GM23338 (cell line): ENCODE results near the gene TRABD. TPM values are rescaled to one million over a fixed set of nuclear protein-coding genes. Genes with fewer than 3 reads are reported as not detected.

ENCODE experiments used
- ATAC-seq: fragments of 200-7000 bp; cut with Tn5 transposase; 3 replicates; pipeline ENCODE4 v1.9.1; 2020
- DNase-seq: peaks from one replicate; pipeline ENCODE4 v3.0.0-alpha.2; 2015; ENCODE audit warnings: low spot score
- H2AFZ ChIP-seq: fragments of 200-600 bp; sonication (generic); 2 replicates; pipeline ENCODE4 v1.8.0; 2016; ENCODE audit warnings: antibody characterized with exemption, mild to moderate bottlenecking, moderate library complexity
- H3F3A ChIP-seq: fragments of 200-600 bp; sonication (generic); replicated peaks from 2 replicates; pipeline ENCODE4 v1.8.0; 2017; ENCODE audit warnings: antibody characterized with exemption, mixed run types, low read depth
- H3K27ac ChIP-seq: fragments of 200-600 bp; sonication (generic); 2 replicates; pipeline ENCODE4 v1.6.1; 2016; ENCODE audit warnings: low read depth
- H3K27me3 ChIP-seq: fragments of 200-600 bp; sonication (generic); 2 replicates; pipeline ENCODE4 v1.8.0; 2016; ENCODE audit warnings: mild to moderate bottlenecking, mixed run types, moderate library complexity; ENCODE audit not compliant: insufficient read depth
- H3K36me3 ChIP-seq: fragments of 200-600 bp; sonication (generic); 2 replicates; pipeline ENCODE4 v1.8.0; 2016; ENCODE audit warnings: mild to moderate bottlenecking; ENCODE audit not compliant: insufficient read depth
- H3K4me1 ChIP-seq: fragments of 200-600 bp; sonication (generic); 2 replicates; pipeline ENCODE4 v1.8.0; 2016; ENCODE audit warnings: mild to moderate bottlenecking, moderate library complexity; ENCODE audit not compliant: insufficient read depth
- H3K4me2 ChIP-seq: fragments of 200-600 bp; sonication (generic); 2 replicates; pipeline ENCODE4 v1.7.1; 2017; ENCODE audit warnings: mixed run types
- H3K4me3 ChIP-seq: fragments of 200-600 bp; sonication (generic); 2 replicates; pipeline ENCODE4 v1.6.1; 2016; ENCODE audit warnings: mixed run types
- H3K79me2 ChIP-seq: fragments of 200-600 bp; sonication (generic); replicated peaks from 2 replicates; pipeline ENCODE4 v1.8.0; 2017; ENCODE audit warnings: mild to moderate bottlenecking; ENCODE audit not compliant: insufficient read depth
- H3K9me2 ChIP-seq: fragments of 200-600 bp; sonication (generic); 2 replicates; pipeline ENCODE4 v1.8.0; 2017; ENCODE audit not compliant: insufficient read depth
- H4K20me1 ChIP-seq: fragments of 200-600 bp; sonication (generic); replicated peaks from 2 replicates; pipeline ENCODE4 v1.8.0; 2017; ENCODE audit warnings: mild to moderate bottlenecking; ENCODE audit not compliant: insufficient read depth
- H3K27ac Mint-ChIP-seq: 2 replicates; pipeline ENCODE4 v1.8.0; 2020; ENCODE audit warnings: inconsistent platforms, mild to moderate bottlenecking, moderate library complexity, mixed read lengths
- H3K27me3 Mint-ChIP-seq: 3 replicates; pipeline ENCODE4 v1.8.0; 2022; ENCODE audit warnings: low read depth, mild to moderate bottlenecking, moderate library complexity, mixed read lengths, inconsistent platforms; ENCODE audit not compliant: insufficient read depth, poor library complexity
- H3K36me3 Mint-ChIP-seq: 3 replicates; pipeline ENCODE4 v1.8.0; 2021; ENCODE audit warnings: low read depth, mild to moderate bottlenecking, inconsistent platforms, moderate library complexity, mixed read lengths
- H3K4me1 Mint-ChIP-seq: 3 replicates; pipeline ENCODE4 v1.8.0; 2020; ENCODE audit warnings: mild to moderate bottlenecking, inconsistent platforms, mixed read lengths
- H3K4me3 Mint-ChIP-seq: 3 replicates; pipeline ENCODE4 v1.8.0; 2021; ENCODE audit warnings: moderate library complexity, mild to moderate bottlenecking, inconsistent platforms, mixed read lengths
- H3K9me3 Mint-ChIP-seq: 3 replicates; pipeline ENCODE4 v1.8.0; 2020; ENCODE audit warnings: moderate library complexity, mild to moderate bottlenecking, inconsistent platforms, mixed read lengths
- CREB1 ChIP-seq: fragments of 250-450 bp; sonication (Bioruptor Pico); IDR thresholded peaks from 2 replicates; pipeline ENCODE4 v1.5.0; 2020; ENCODE audit warnings: low read depth, mild to moderate bottlenecking, moderate library complexity
- CTCF ChIP-seq, 2 experiments: fragments of 200-600 bp in 1 of 2; sonication (generic) in 1 of 2; conservative IDR thresholded peaks; 2 replicates each; pipeline versions ENCODE4 v1.5.1 to v1.6.1; 2016 to 2017; ENCODE audit warnings: antibody characterized with exemption in 2 of 2, low read depth in 2 of 2, mild to moderate bottlenecking in 2 of 2, moderate library complexity in 1 of 2
- ETS1 ChIP-seq: IDR thresholded peaks from 2 replicates; pipeline ENCODE4 v1.6.1; 2016; ENCODE audit warnings: antibody characterized with exemption
- EZH2 ChIP-seq: fragments of 200-600 bp; sonication (generic); IDR thresholded peaks from one replicate; pipeline ENCODE4 v1.8.0; 2017; ENCODE audit warnings: antibody characterized with exemption, mild to moderate bottlenecking, low read depth; ENCODE audit not compliant: unreplicated experiment
- EZH2phosphoT487 ChIP-seq: fragments of 200-600 bp; sonication (generic); IDR thresholded peaks from one replicate; pipeline ENCODE4 v1.8.1; 2018; ENCODE audit warnings: antibody characterized with exemption; ENCODE audit not compliant: unreplicated experiment
- JUNB ChIP-seq: IDR thresholded peaks from one replicate; pipeline ENCODE4 v1.6.1; 2016; ENCODE audit warnings: antibody characterized with exemption; ENCODE audit not compliant: unreplicated experiment
- NANOG ChIP-seq: IDR thresholded peaks from 2 replicates; pipeline ENCODE4 v1.6.1; 2016; ENCODE audit warnings: antibody characterized with exemption, borderline replicate concordance
- POLR2AphosphoS5 ChIP-seq: IDR thresholded peaks from 2 replicates; pipeline ENCODE4 v1.6.1; 2016; ENCODE audit warnings: antibody characterized with exemption, low read depth
- REST ChIP-seq: IDR thresholded peaks from one replicate; pipeline ENCODE4 v1.6.1; 2018; ENCODE audit warnings: antibody characterized with exemption; ENCODE audit not compliant: unreplicated experiment
- STAT1 ChIP-seq: IDR thresholded peaks from one replicate; pipeline ENCODE4 v1.6.1; 2016; ENCODE audit warnings: antibody characterized with exemption; ENCODE audit not compliant: unreplicated experiment
- ZNF114 ChIP-seq: fragments of 250-450 bp; sonication (Bioruptor Pico); IDR thresholded peaks from 2 replicates; pipeline ENCODE4 v1.5.0; 2020; ENCODE audit warnings: mild to moderate bottlenecking, moderate library complexity
- ZNF331 ChIP-seq: fragments of 250-450 bp; sonication (Bioruptor Pico); IDR thresholded peaks from 2 replicates; pipeline ENCODE4 v1.5.0; 2020; ENCODE audit warnings: low read depth, mild to moderate bottlenecking, moderate library complexity
- ZNF462 ChIP-seq: fragments of 250-450 bp; sonication (Bioruptor Pico); IDR thresholded peaks from 2 replicates; pipeline ENCODE4 v1.5.0; 2020; ENCODE audit warnings: mild to moderate bottlenecking, moderate library complexity
- polyA plus RNA-seq: library from polyadenylated mRNA; unstranded; fragments of >200 nt; fragmentation: Nextera tagmentation; extraction: Ambion mirVana; gene quantifications from 2 replicates; pipeline ENCODE4 v1.2.1, GENCODE V29; 2016
- total RNA-seq: library from RNA; depleted of rRNA; stranded (reverse); fragments of >200 nt; shearing (Covaris generic); gene quantifications from 2 replicates; pipeline ENCODE4 v1.2.3, GENCODE V29; 2014

TRABD gene
- total and polyA plus RNA-seq, 2 experiments from 2014 or later, result 44.1 to 66.1 TPM

- no peak overlapping the region for H3K27ac ChIP-seq
- no peak for ATAC-seq
- no peak overlapping the region for H3K4me3 Mint-ChIP-seq
Observed at GRCh38 chr22:50173983-50174355, 11.7 kb upstream of the TRABD start.

More at GRCh38 chr22:50173983-50174355, 11.7 kb upstream of the TRABD start:
- H3K27me3 Mint-ChIP-seq, result peaks cover 17% of the 10 kb centered on the region
- no peaks in the 10 kb centered on the region for H3K9me3 Mint-ChIP-seq
- peaks cover 5% of the 10 kb centered on the region for H3K4me1 Mint-ChIP-seq
- H4K20me1 ChIP-seq, result no peaks in the 10 kb centered on the region
- H3K4me2 ChIP-seq, result no peak overlapping the region
- no peak overlapping the region for H2AFZ ChIP-seq
- no peak overlapping the region for H3K27ac Mint-ChIP-seq
- H3K4me1 ChIP-seq, result 0 out of 2 replicates have a peak, but pooled peaks cover 7% of the 10 kb centered on the region
- H3K27me3 ChIP-seq, result peaks cover 12% of the 10 kb centered on the region
- no peak overlapping the region for H3K4me3 ChIP-seq
- no peaks in the 10 kb centered on the region for H3K79me2 ChIP-seq
- no peaks in the 10 kb centered on the region for H3F3A ChIP-seq
- DNase-seq, result no peak
- H3K36me3 Mint-ChIP-seq, result no peaks in the 10 kb centered on the region
- H3K36me3 ChIP-seq, result no peaks in the 10 kb centered on the region
- TF ChIP-seq STAT1 (no peak), NANOG (no peak), ZNF114 (CRISPR knock-in tag) (no peak), JUNB (no peak), EZH2 (no peak), CREB1 (no peak), ZNF462 (CRISPR knock-in tag) (no peak), ETS1 (no peak), EZH2phosphoT487 (no peak), ZNF331 (CRISPR knock-in tag) (no peak), CTCF (conservative IDR thresholded peaks at IDR 0.05; ENCODE audit: low read depth in 2 of 2) (no peak), POLR2AphosphoS5 (no peak), REST (no peak)
- H3K9me2 ChIP-seq, result no peaks in the 10 kb centered on the region
